MG63 (cell line): Measurements from ENCODE around the gene UST. TPM values are rescaled to one million over a fixed set of nuclear protein-coding genes. Genes with fewer than 3 reads are reported as not detected.
"Not testable (repeated sequence)": the region's sequence is repeated elsewhere in the genome, so short reads cannot be mapped to it uniquely, and the experiment has no call there.

ENCODE experiments used
- DNase-seq: peaks from one replicate; pipeline ENCODE4 v3.0.0-alpha.2; 2020
- H3K27me3 ChIP-seq: fragments of 250-450 bp; sonication (Bioruptor Pico); 2 replicates; pipeline ENCODE4 v1.5.1; 2020; ENCODE audit warnings: mild to moderate bottlenecking, moderate library complexity
- H3K36me3 ChIP-seq: fragments of 250-450 bp; sonication (Bioruptor Pico); 2 replicates; pipeline ENCODE4 v1.5.1; 2020; ENCODE audit warnings: mild to moderate bottlenecking, moderate library complexity
- H3K4me3 ChIP-seq: fragments of 250-450 bp; sonication (Bioruptor Pico); 2 replicates; pipeline ENCODE4 v1.5.1; 2020; ENCODE audit warnings: mild to moderate bottlenecking, moderate library complexity
- H3K9me3 ChIP-seq: fragments of 250-450 bp; sonication (Bioruptor Pico); 2 replicates; pipeline ENCODE4 v1.5.1; 2020; ENCODE audit warnings: mild to moderate bottlenecking, moderate library complexity
- total RNA-seq: library from RNA; depleted of rRNA; stranded (reverse); fragments of >200 nt; shearing (Covaris generic); gene quantifications from 2 replicates; pipeline ENCODE4 v1.2.3, GENCODE V29; 2014; ENCODE audit warnings: low replicate concordance

UST gene
- total RNA-seq, 1 experiment from 2014 or later, result 22.0 TPM

GRCh38 chr6:148987982-148988381 lies 241.2 kb downstream of the UST start:
- no peak overlapping the region for H3K4me3 ChIP-seq
- no peak for DNase-seq

DNA sequence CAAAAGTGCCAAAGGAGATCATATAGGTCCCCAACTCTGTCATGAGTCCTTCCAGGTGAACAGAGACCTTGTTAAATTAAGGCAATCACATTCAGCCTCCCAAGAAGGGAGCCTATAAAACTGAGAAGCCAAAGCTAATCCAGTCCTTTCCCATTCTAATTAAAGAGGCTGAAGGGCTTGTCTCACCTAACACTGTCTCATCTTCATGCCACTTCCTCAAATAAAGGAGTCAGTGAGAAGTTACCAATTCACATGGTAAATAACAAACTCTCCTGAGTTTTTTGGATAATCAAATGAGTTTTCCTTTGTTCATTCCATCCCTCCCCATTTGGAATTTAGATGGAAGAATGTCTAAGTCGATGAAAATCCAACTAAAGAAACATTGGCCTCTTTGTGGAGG lies 242.8 kb downstream of the UST start:
- DNase-seq, result no peak
- no peaks in the 10 kb centered on the region; the same call in 1 of the 2 replicates for H3K36me3 ChIP-seq
- no peak overlapping the region for H3K4me3 ChIP-seq
- H3K9me3 ChIP-seq, result peaks cover 4% of the 10 kb centered on the region; the same call in 1 of the 2 replicates
- no peaks in the 10 kb centered on the region for H3K27me3 ChIP-seq

More at GRCh38 chr6:148987982-148988381, 241.2 kb downstream of the UST start:
- no peaks in the 10 kb centered on the region; the same call in 1 of the 2 replicates for H3K36me3 ChIP-seq
- no peaks in the 10 kb centered on the region for H3K9me3 ChIP-seq
- no peaks in the 10 kb centered on the region for H3K27me3 ChIP-seq

DNA sequence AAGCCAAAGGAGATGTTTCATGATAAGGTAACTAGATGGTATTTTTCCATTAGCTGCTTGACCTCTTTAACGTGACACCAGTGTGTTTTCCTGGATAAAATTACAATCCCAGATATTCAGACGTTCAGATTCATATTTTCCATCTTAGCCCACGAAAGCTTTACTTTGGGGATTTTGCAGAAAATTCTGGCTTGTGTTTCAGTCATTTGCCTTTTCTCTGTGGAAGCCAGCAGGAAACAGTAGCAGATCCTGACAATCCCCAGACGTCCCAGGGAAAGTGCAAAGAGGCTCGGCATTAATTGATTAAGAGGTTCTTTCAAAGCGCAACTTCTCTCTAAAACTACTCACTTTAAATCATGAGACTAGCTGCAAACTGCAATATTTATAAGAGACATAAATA lies 243.6 kb downstream of the UST start:
- peaks cover 4% of the 10 kb centered on the region; the same call in 1 of the 2 replicates for H3K9me3 ChIP-seq
- H3K36me3 ChIP-seq, result no peaks in the 10 kb centered on the region; the same call in 1 of the 2 replicates
- DNase-seq, result no peak
- no peaks in the 10 kb centered on the region for H3K27me3 ChIP-seq
- no peak overlapping the region for H3K4me3 ChIP-seq

DNA sequence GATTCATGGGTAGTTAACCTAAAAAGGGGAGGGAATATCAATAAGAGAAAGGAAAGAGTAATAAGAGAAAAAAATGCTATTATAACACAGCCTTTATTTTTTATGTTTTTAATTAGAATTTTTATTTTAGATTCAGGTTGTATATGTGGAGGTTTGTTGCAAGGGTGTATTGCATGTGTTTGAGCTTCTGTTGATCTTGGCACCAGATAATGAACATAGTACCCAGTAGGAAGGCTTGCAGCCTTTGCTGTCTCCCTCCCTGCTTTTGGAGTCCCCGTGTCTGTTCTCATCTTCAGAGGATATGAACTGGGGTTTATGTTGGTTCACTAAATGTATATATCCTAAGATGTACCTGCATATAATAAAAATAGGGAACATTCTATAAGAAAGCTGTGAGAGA lies 250.0 kb downstream of the UST start:
- H3K36me3 ChIP-seq, result peaks cover 3% of the 10 kb centered on the region; the same call in 1 of the 2 replicates
- H3K9me3 ChIP-seq, result peaks cover 10% of the 10 kb centered on the region
- H3K27me3 ChIP-seq, result no peaks in the 10 kb centered on the region
- no peak overlapping the region for H3K4me3 ChIP-seq
- DNase-seq, result no peak

DNA sequence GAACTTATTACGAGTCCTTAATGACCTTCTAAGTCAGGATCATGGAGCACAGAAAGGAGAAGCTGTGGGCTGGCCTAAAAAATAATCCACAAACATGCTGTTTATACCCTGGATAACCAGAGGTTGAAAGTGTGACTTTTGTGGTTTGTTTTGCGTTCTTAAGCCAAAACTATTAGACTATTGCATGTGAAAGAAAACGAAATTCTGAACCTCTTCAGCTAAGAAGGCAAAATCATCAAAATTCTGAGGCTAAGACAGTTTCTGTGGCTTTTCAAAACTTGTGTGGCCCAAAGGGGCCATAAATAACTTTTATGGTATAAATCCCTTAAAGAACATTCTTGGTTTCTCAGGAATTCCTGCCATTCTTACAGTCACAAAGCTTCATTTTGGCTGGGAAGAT lies 251.0 kb downstream of the UST start:
- no peak for DNase-seq
- Histone ChIP-seq H3K9me3 (peaks cover 14% of the 10 kb centered on the region), H3K4me3 (no peak overlapping the region), H3K36me3 (peaks cover 3% of the 10 kb centered on the region; the same call in 1 of the 2 replicates), H3K27me3 (no peaks in the 10 kb centered on the region)

DNA sequence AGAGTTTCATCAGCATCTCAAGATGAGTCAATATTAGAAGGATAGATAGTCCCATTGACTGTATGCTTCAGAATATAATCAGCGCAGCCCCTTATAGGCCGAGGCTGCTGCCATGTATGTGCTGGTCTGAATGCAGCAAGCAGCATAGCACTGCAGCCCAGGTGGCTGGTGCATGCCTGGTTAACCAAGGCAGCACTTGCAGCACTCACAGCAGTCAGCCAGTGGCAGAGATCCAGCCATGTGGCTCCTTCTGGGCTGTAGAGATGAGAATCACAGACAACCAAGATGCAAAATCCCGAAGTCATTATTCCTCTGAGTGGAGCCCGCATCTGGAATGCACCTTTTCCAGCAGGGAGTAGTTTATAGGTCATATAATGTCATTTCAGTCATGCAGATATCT lies 251.9 kb downstream of the UST start:
- peaks cover 10% of the 10 kb centered on the region for H3K9me3 ChIP-seq
- peaks cover 3% of the 10 kb centered on the region; the same call in 1 of the 2 replicates for H3K36me3 ChIP-seq
- no peaks in the 10 kb centered on the region for H3K27me3 ChIP-seq
- no peak overlapping the region for H3K4me3 ChIP-seq
- DNase-seq, result peak; percentile 25

DNA sequence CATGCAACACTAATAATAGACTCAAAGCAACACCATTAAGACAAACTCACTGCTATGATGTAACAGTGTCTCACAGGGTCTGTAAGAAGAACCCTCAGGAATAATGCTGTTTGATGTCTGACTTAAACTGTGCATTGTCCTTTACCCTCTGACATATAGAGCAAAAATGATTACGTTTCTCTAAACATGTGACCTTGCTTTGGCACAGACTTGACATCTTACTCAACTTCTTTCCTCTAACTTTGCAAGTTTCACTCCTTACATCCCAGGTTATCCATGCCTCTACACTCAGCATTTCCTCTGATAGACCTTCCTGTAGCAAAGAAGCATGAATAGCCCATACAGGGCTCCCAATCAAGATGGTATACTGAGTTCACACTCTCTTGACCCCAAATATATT lies 252.7 kb downstream of the UST start:
- no peak overlapping the region for H3K4me3 ChIP-seq
- H3K9me3 ChIP-seq, result peaks cover 10% of the 10 kb centered on the region

DNA sequence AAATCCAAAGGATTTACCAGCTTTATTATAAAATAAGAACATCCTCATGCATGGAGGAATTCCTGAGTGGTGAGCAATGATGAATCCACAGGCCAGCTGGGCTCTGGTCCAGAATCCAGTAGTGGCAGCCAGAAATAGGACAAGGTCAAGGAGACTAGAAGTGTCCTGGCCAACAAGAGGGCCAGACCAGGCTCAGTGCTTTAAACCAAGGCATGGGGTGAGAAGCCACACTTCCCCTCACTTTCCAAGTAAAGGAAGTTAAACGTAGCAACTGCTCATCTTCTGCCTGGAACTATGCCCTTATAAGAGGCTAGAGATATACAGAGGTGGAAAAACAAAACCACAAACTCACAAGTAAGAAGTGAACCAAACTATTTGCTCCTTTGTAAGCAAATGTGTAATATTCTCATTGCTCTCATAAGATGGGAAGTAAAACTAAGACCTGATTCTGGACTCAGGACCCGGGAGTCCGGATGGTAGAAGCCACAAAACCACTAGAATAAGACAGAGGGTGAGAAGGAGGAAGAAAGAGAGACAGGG lies 253.2 kb downstream of the UST start:
- Histone ChIP-seq H3K36me3 (peaks cover 3% of the 10 kb centered on the region; the same call in 1 of the 2 replicates), H3K27me3 (no peaks in the 10 kb centered on the region), H3K4me3 (no peak overlapping the region), H3K9me3 (peaks cover 10% of the 10 kb centered on the region)
- DNase-seq, result peak; percentile 86

More for the DNA sequence above, 252.7 kb downstream of the UST start:
- Histone ChIP-seq H3K36me3 (peaks cover 3% of the 10 kb centered on the region; the same call in 1 of the 2 replicates), H3K27me3 (no peaks in the 10 kb centered on the region)
- no peak for DNase-seq

DNA sequence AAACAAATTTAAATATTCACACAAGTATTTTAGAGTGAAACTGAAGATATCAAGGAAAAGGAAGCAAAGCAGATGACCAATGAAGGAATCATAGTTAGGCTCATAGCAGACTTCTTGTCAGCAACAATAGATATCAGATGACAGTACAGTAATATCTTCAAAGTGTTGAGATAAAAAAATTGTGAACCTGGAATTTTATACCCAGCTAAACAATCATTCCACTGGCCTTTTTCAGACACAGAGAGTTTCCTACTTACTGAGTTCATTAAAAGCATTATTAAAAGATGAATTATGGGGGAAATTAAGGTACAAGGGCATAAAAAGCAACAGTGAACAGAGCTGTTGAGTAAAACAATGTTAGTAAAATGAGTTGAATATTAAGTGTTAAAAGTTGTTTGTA lies 254.6 kb downstream of the UST start:
- no peaks in the 10 kb centered on the region for H3K27me3 ChIP-seq
- DNase-seq, result no peak
- peaks cover 10% of the 10 kb centered on the region for H3K9me3 ChIP-seq
- H3K36me3 ChIP-seq, result peaks cover 3% of the 10 kb centered on the region; the same call in 1 of the 2 replicates
- no peak overlapping the region for H3K4me3 ChIP-seq

DNA sequence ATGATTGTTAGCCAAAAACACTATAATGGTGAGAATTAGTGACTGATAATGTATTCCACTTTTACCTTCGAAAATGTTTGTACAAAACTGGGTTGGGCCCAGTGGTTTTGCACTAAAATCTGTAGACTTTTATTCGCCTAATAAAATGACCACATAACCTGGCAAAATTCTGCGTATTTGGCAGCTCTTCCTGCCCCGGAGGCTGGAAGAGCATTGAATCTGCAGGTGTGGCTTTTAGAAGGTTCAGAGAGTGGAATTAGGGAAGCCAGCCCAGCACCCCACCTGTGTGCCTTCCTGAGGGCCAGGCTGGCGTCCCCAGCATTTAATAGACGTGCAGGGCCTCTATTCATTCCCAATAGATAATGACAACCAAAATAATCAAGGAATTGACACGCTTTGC lies 256.7 kb downstream of the UST start:
- Histone ChIP-seq H3K27me3 (no peaks in the 10 kb centered on the region), H3K4me3 (no peak overlapping the region), H3K36me3 (peaks cover 3% of the 10 kb centered on the region; the same call in 1 of the 2 replicates), H3K9me3 (peaks cover 10% of the 10 kb centered on the region)
- no peak for DNase-seq

DNA sequence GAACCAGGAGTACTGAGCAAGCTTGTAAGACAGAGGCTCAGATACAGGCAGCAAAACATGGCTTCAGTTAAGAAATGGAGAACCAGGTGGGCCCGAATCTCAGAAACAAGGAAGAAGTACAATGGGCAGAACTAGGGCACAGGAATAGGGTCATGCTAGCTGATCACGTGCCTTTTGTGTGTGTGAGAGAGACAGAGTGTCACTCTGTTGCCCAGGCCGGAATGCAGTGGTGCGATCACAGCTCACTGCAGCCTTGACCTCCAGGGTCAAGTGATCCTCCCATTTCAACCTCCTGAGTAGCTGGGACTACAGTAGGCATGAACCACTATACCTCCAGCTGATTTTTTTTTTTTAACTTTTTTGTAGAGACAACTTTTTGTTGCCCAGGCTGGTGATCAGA lies 257.8 kb downstream of the UST start:
- Histone ChIP-seq H3K9me3 (peaks cover 14% of the 10 kb centered on the region), H3K4me3 (no peak overlapping the region), H3K27me3 (no peaks in the 10 kb centered on the region), H3K36me3 (peaks cover 11% of the 10 kb centered on the region)
- DNase-seq, result no peak

DNA sequence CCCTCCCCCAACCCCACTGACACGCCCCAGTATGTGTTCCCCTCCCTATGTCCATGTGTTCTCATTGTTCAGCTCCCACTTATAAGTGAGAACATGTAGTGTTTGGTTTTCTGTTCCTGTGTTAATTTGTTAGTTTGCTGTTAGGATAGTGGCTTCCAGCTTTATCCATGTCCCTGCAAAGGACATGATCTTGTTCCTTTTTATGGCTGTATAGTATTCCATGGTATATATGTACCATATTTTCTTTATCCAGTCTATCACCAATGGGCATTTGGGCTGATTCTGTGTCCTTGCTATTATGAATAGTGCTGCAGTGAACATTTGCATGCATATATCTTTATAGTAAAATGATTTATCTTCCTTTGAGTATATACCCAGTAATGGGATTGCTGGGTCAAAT lies 259.4 kb downstream of the UST start:
- H3K4me3 ChIP-seq, DNase-seq, H3K27me3 ChIP-seq: not testable (repeated sequence)
- peaks cover 11% of the 10 kb centered on the region for H3K36me3 ChIP-seq
- H3K9me3 ChIP-seq, result peaks cover 13% of the 10 kb centered on the region

- no peak for DNase-seq
- H3K9me3 ChIP-seq, result peaks cover 9% of the 10 kb centered on the region
- no peak overlapping the region for H3K4me3 ChIP-seq
- H3K27me3 ChIP-seq, result no peaks in the 10 kb centered on the region
- H3K36me3 ChIP-seq, result peaks cover 8% of the 10 kb centered on the region
Measured at GRCh38 chr6:149006671-149007070, 259.8 kb downstream of the UST start.

DNA sequence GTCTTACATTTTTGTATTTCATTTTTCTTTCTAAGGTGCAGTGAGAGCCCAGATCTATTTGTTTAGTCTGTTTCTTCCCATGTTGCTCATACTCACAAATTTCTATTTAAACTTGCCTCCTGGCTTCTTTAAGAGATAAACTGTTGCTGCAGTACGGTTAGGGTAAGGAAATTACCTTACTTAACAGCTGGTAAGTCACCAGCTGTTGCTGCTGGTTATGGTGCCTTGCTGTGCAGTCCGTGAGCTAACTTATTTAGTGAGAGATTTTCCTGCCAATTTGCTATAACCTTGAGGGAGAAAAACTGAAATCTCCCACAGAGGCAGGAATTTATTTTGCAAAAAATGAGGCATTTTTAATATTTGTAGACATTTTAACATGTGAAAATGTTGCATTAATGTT lies 261.0 kb downstream of the UST start:
- no peaks in the 10 kb centered on the region for H3K27me3 ChIP-seq
- peaks cover 4% of the 10 kb centered on the region; the same call in 1 of the 2 replicates for H3K9me3 ChIP-seq
- no peak overlapping the region for H3K4me3 ChIP-seq
- peaks cover 8% of the 10 kb centered on the region for H3K36me3 ChIP-seq
- DNase-seq, result no peak

GRCh38 chr6:149008741-149009140 lies 261.9 kb downstream of the UST start:
- H3K27me3 ChIP-seq, result no peaks in the 10 kb centered on the region
- no peak overlapping the region for H3K4me3 ChIP-seq
- no peak for DNase-seq
- peaks cover 4% of the 10 kb centered on the region; the same call in 1 of the 2 replicates for H3K9me3 ChIP-seq
- peaks cover 8% of the 10 kb centered on the region for H3K36me3 ChIP-seq

DNA sequence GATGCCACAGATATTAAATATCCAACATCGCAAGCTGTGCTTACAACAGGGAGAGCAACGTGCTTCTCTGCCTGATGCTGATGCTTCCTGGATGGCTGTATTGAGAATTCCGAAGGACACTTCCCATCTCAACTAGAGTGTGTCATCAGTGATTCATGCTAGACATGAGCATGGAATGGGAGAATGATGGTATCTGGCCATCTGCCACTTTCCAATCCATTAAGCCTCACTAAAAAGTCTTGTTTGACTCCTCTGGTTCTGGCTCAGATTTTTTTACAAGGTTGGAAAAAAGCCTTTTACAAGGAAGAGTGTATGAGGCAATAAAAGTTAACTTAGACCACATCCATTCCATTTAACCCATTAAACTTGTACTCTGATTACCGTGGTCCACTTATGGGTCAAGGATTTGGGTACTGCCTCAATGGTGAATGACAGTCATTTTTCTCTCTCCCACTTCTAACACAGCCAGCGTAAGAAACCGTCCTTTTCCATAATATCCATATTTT lies 265.3 kb downstream of the UST start:
- Histone ChIP-seq H3K9me3 (peaks cover 4% of the 10 kb centered on the region; the same call in 1 of the 2 replicates), H3K4me3 (no peak overlapping the region)

GRCh38 chr6:149013586-149014344 lies 266.9 kb downstream of the UST start:
- Histone ChIP-seq H3K9me3 (peaks cover 4% of the 10 kb centered on the region; the same call in 1 of the 2 replicates), H3K36me3 (peaks cover 8% of the 10 kb centered on the region), H3K27me3 (no peaks in the 10 kb centered on the region), H3K4me3 (no peak overlapping the region)
- no peak for DNase-seq

More for the DNA sequence above, 265.3 kb downstream of the UST start:
- H3K36me3 ChIP-seq, result peaks cover 8% of the 10 kb centered on the region
- no peaks in the 10 kb centered on the region for H3K27me3 ChIP-seq
- DNase-seq, result peak; percentile 82
